CD4-positive, alpha-beta T cell treated with Interleukin-15 for 1 hour (primary cell): ENCODE data around the gene TNP1.

Experiments
- DNase-seq: peaks from one replicate; pipeline ENCODE4 v3.0.0-alpha.2; 2020

Gene TNP1

GRCh38 chr2:216833061-216833460 lies 26.8 kb downstream of the TNP1 start:
- DNase-seq, result no peak

DNA sequence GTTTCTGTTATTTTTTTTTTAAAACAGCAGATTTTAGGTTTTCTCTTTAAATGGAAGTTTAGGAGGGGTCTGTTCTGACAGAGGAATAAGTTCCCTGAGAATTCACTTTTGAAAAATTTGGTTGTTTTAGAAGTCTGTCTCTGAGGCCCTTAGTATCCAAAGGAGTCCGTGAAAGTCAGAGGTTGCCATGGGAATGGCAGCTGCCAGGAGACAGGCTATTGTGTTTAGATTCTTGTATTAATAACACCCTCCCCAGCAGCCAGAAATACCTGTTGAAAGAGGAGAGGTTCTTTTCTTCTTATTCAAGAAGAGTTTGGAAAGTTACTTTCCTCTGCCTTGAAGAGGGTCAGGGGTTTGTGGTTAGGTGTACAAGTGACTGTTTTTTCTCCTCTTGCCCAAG lies 29.5 kb downstream of the TNP1 start:
- no peak for DNase-seq

GRCh38 chr2:216829533-216829932 lies 30.3 kb downstream of the TNP1 start:
- DNase-seq, result no peak

- DNase-seq, result no peak
Measured at GRCh38 chr2:216827073-216827720, 32.7 kb downstream of the TNP1 start.

DNA sequence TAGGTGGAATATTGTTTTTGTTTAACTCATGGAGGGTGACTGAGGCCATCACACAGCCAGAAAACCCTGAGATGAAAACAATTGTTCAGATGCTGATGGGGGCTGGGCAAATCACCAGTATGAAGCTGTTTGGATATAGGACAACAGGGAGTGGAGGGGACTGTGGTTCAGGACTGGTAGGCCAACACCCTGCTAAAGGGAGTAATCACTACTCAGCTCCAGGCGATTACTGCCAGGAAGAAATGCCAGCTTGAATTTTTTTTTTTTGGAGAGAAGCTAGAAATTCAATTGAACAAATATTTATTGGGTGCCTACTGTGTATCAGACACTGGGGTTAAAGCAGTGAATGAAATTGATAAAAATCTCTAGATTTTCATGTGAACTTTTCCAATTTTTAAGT lies 37.4 kb downstream of the TNP1 start:
- DNase-seq, result no peak

- no peak for DNase-seq
Measured at GRCh38 chr2:216820709-216821108, 39.2 kb downstream of the TNP1 start.

DNA sequence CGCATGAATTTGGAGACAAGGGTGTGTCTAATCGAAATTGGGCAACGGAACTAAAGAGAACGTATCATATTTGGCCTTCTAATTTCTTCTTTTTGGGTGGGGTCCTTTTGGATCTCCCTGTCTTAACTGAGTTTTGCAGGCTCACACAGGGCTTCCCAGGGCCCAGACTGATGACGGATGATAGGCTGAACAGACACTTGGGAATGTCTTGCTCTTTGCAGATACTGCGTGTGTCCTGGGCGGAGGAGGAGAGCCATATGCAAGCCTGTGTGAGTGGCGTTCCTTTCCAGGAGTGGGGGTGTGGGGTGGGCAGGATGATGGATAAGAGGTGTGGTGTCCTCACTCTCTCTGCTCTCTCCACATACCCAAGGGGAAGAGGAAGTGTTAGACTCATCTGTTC lies 40.1 kb downstream of the TNP1 start:
- DNase-seq, result no peak

DNA sequence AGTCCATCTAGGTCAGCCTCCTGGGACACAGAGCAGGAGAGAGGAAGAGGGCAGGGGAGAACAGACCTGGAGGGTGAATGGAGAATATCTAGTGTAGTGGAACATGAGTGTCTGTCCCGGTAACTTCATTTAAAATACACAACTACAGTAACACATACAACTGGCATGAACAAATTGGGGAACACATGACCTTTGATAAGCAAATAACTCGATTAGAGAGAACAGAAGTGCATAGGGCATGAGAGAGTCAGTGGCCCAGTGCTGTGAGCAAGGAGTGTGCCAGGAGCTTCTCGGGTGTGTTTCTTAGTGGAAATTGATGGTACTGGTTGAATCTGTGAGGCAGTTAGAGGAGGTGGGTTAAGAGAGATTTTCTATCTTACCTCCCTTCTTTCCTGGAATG lies 40.8 kb downstream of the TNP1 start:
- no peak for DNase-seq

DNA sequence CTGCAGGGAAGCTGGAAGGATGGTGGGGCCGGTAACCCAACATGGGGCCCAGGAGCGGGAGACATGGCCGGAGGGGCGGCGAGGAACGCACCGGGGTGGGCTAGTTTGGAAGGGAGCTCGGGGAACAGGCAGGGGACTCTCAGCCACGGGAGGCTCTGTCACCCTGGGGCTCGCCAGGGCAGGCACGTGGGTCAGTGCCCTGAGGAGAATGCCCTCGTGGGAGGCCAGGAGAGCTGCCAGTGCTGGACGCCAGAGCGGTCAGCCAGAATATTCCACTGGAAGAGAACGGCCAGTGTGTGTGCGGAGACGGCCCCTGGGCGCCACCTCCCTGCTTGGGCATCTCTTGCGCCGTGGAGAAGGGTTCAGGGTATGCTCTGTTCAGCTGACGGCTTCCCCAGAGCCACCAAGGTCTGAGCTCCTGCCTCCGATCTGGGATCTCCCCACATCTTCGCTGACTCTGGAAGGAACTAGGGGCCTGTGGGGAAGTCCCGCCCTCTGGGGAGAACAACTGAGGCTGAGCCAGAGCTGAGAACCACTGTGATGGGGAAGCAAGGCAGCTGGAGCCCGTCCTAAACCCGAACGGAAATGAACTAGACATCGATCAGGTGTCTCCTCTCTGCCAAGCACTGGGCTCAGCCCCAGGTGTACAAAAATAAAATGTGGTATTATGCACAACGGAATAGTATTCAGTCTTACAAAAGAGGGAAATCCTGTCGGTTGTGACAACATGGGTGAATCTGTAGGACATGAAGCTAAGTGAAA lies 49.3 kb downstream of the TNP1 start:
- no peak for DNase-seq
